ENCODE measurements around the gene NBPF4. TPM values are rescaled to one million over a fixed set of nuclear protein-coding genes. Genes with fewer than 3 reads are reported as not detected.
A peak's percentile ranks its signal among the peaks of the same experiment; 100 is the strongest.

Gene NBPF4
- total and polyA plus RNA-seq, 11 donors = not detected

- Histone ChIP-seq H3K4me3 (no peak overlapping the region), H3K27me3 (no peaks in the 10 kb centered on the region), H3K4me1 (peaks cover 0 to 27% (median 9%) of the 10 kb centered on the region in 12 donors), H3K36me3 (peaks cover 0 to 67% (median 60%) of the 10 kb centered on the region in 9 donors), H3K27ac (peak overlapping the region in 5 of 12 donors; percentile 6 to 71 (median 50)), H3K9me3 (peaks cover 0 to 10% (median 4%) of the 10 kb centered on the region in 12 donors)
- TF ChIP-seq CTCF (IDR thresholded peaks at IDR 0.05) (no peak), POLR2A (IDR thresholded peaks at IDR 0.05) (no peak)
- ATAC-seq = no peak
- intact Hi-C loops (cut with DNase I) = no loop called here
- 48 to 50% (median 50%) methylated on average over 2 of the region's 2 CpGs for WGBS, 4 donors
- DNase-seq = no peak
Measured at GRCh38 chr1:108182959-108183700, 60.7 kb downstream of the NBPF4 start.

DNA sequence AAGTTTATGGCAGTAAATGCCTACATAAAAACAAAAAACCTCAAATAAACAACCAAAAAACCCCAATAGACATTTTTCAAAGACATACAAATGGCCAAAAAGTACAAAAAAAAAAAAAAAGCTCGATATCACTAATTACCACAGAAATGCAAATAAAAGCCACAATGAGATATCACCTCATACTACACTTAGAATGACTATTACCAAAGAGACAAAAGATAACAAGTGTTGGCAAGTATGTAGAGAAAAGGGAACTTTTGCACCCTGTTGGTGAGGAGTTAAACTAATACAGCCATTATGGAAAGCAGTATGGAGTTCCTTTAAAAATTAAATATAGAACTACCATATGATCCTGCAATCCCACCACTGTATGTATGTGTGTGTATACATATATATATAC lies 64.9 kb downstream of the NBPF4 start:
- Histone ChIP-seq H3K9me3 (peaks cover 0 to 19% (median 7%) of the 10 kb centered on the region in 12 donors), H3K4me1 (peaks cover 0 to 27% (median 9%) of the 10 kb centered on the region in 12 donors), H3K36me3 (peaks cover 0 to 82% (median 61%) of the 10 kb centered on the region in 9 donors), H3K27ac (no peak overlapping the region), H3K4me3 (no peak overlapping the region), H3K27me3 (no peaks in the 10 kb centered on the region)
- DNase-seq = no peak
- intact Hi-C loops (cut with DNase I) = no loop called here
- 98 to 100% (median 98%) methylated on average over 1 of the region's 1 CpG for WGBS, 4 donors
- no peak for ATAC-seq
- no peak for TF ChIP-seq POLR2A (IDR thresholded peaks at IDR 0.05)
- no peak for TF ChIP-seq CTCF (IDR thresholded peaks at IDR 0.05)

Other genes with a start within 250 kb of the NBPF4 start
- gene SLC25A24, start 43.7 kb downstream of the NBPF4 start, total RNA-seq = 10 to 100 TPM; 10.3 to 24.0 (median 15.8) TPM
- gene SLC25A24, start 43.7 kb downstream of the NBPF4 start, polyA plus RNA-seq = 10 to 100 TPM in 1 of 2 donors, 1 to 10 TPM in 1; 6.1 to 10.4 TPM
- gene NBPF6, start 206.3 kb upstream of the NBPF4 start, total RNA-seq = not detected
- not detected for gene NBPF6, start 206.3 kb upstream of the NBPF4 start, polyA plus RNA-seq